ENCODE data around the gene RAD51B.
A peak's percentile ranks its signal among the peaks of the same experiment; 100 is the strongest.
"Not testable (repeated sequence)": the region's sequence is repeated elsewhere in the genome, so short reads cannot be mapped to it uniquely, and the experiment has no call there.

RAD51B gene

GRCh38 chr14:67815573-67816225 lies 3.9 kb upstream of the RAD51B start:
- 0 out of 2 replicates have a peak overlapping the region, but pooled peaks have one; percentile 72 for H2AFZ ChIP-seq (ENCODE audit: low read length)
- peaks cover 4% of the 10 kb centered on the region; the same call in 1 of the 2 replicates for H3F3A ChIP-seq (ENCODE audit: insufficient read depth, low read length)
- H3K79me2 ChIP-seq (ENCODE audit: low read length), result peaks cover 16% of the 10 kb centered on the region
- H3K4me2 ChIP-seq (ENCODE audit: low read depth, low read length), result peak overlapping the region; percentile 65
- H3K9me3 ChIP-seq (replicated peaks; ENCODE audit: insufficient read depth, low read length), result no peaks in the 10 kb centered on the region
- no peak for TF ChIP-seq EZH2 (optimal IDR thresholded peaks at IDR 0.05; ENCODE audit: low read depth, low read length)
- no peak for TF ChIP-seq EZH2phosphoT487 (IDR thresholded peaks at IDR 0.05; ENCODE audit: low read length)
- TF ChIP-seq, protein P1, sequence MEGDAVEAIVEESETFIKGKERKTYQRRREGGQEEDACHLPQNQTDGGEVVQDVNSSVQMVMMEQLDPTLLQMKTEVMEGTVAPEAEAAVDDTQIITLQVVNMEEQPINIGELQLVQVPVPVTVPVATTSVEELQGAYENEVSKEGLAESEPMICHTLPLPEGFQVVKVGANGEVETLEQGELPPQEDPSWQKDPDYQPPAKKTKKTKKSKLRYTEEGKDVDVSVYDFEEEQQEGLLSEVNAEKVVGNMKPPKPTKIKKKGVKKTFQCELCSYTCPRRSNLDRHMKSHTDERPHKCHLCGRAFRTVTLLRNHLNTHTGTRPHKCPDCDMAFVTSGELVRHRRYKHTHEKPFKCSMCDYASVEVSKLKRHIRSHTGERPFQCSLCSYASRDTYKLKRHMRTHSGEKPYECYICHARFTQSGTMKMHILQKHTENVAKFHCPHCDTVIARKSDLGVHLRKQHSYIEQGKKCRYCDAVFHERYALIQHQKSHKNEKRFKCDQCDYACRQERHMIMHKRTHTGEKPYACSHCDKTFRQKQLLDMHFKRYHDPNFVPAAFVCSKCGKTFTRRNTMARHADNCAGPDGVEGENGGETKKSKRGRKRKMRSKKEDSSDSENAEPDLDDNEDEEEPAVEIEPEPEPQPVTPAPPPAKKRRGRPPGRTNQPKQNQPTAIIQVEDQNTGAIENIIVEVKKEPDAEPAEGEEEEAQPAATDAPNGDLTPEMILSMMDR (IDR thresholded peaks at IDR 0.05; ENCODE audit: low read length), result no peak
- H3K27ac ChIP-seq (ENCODE audit: low read length), result peak overlapping the region; percentile 74; the same call in 1 of the 2 replicates
- peak overlapping the region; percentile 81 for H3K4me3 ChIP-seq (ENCODE audit: low read length)
- H3K9ac ChIP-seq (ENCODE audit: low read length), result peak overlapping the region; percentile 66; the same call in 1 of the 2 replicates
- H3K9me2 ChIP-seq (replicated peaks; ENCODE audit: insufficient read depth, low read length), result no peaks in the 10 kb centered on the region
- no peaks in the 10 kb centered on the region for H4K20me1 ChIP-seq (ENCODE audit: insufficient read depth, low read length)
- no peaks in the 10 kb centered on the region for H3K27me3 ChIP-seq (replicated peaks; ENCODE audit: insufficient read depth, low read length)
- H3K4me1 ChIP-seq (ENCODE audit: low read length), result 0 out of 2 replicates have a peak, but pooled peaks cover 4% of the 10 kb centered on the region
- DNase-seq, result peak; percentile 8
- no peaks in the 10 kb centered on the region for H3K36me3 ChIP-seq (replicated peaks; ENCODE audit: insufficient read depth, low read length)

- peak within 1 kb of the TSS; percentile 71 for H3K4me2 ChIP-seq (ENCODE audit: low read depth, low read length)
- H3K9me2 ChIP-seq (replicated peaks; ENCODE audit: insufficient read depth, low read length), result no peaks in the 10 kb centered on the region
- peak within 1 kb of the TSS; percentile 74; the same call in 1 of the 2 replicates for H3K27ac ChIP-seq (ENCODE audit: low read length)
- peak within 1 kb of the TSS; percentile 66; the same call in 1 of the 2 replicates for H3K9ac ChIP-seq (ENCODE audit: low read length)
- peak; percentile 89 for DNase-seq
- peak within 1 kb of the TSS; percentile 81 for H3K4me3 ChIP-seq (ENCODE audit: low read length)
- H4K20me1 ChIP-seq (ENCODE audit: insufficient read depth, low read length), result no peaks in the 10 kb centered on the region
- H3F3A ChIP-seq (ENCODE audit: insufficient read depth, low read length), result peaks cover 4% of the 10 kb centered on the region; the same call in 1 of the 2 replicates
- peaks cover 16% of the 10 kb centered on the region for H3K79me2 ChIP-seq (ENCODE audit: low read length)
- TF ChIP-seq, protein P1 (IDR thresholded peaks at IDR 0.05; ENCODE audit: low read length), result no peak
- TF ChIP-seq EZH2phosphoT487 (IDR thresholded peaks at IDR 0.05; ENCODE audit: low read length), result no peak
- no peak for TF ChIP-seq EZH2 (optimal IDR thresholded peaks at IDR 0.05; ENCODE audit: low read depth, low read length)
- H3K36me3 ChIP-seq (replicated peaks; ENCODE audit: insufficient read depth, low read length), result no peaks in the 10 kb centered on the region
- H3K27me3 ChIP-seq (replicated peaks; ENCODE audit: insufficient read depth, low read length), result no peaks in the 10 kb centered on the region
- H3K9me3 ChIP-seq (replicated peaks; ENCODE audit: insufficient read depth, low read length), result no peaks in the 10 kb centered on the region
- H3K4me1 ChIP-seq (ENCODE audit: low read length), result 0 out of 2 replicates have a peak, but pooled peaks cover 4% of the 10 kb centered on the region
- peak within 1 kb of the TSS; percentile 72 for H2AFZ ChIP-seq (ENCODE audit: low read length)
Measured at GRCh38 chr14:67816326-67817002, 3.1 kb upstream of the RAD51B start, which contains the start of gene ZFYVE26. Gene ZFYVE26, minus strand, starts transcription at chr14:67816590. Its CDS starts 627 bp downstream, at chr14:67815963.

- DNase-seq, result no peak
- Histone ChIP-seq H3K27me3 (replicated peaks; ENCODE audit: insufficient read depth, low read length) (no peaks in the 10 kb centered on the region), H4K20me1 (ENCODE audit: insufficient read depth, low read length) (no peaks in the 10 kb centered on the region), H3K9ac (ENCODE audit: low read length) (no peak overlapping the region), H3K4me1 (ENCODE audit: low read length) (0 out of 2 replicates have a peak, but pooled peaks cover 4% of the 10 kb centered on the region), H3K4me2 (ENCODE audit: low read depth, low read length) (no peak overlapping the region), H3K9me3 (replicated peaks; ENCODE audit: insufficient read depth, low read length) (no peaks in the 10 kb centered on the region), H3K36me3 (replicated peaks; ENCODE audit: insufficient read depth, low read length) (no peaks in the 10 kb centered on the region), H3F3A (ENCODE audit: insufficient read depth, low read length) (peaks cover 4% of the 10 kb centered on the region; the same call in 1 of the 2 replicates), H3K4me3 (ENCODE audit: low read length) (no peak overlapping the region), H3K9me2 (replicated peaks; ENCODE audit: insufficient read depth, low read length) (no peaks in the 10 kb centered on the region), H2AFZ (ENCODE audit: low read length) (no peak overlapping the region), H3K27ac (ENCODE audit: low read length) (no peak overlapping the region), H3K79me2 (ENCODE audit: low read length) (peaks cover 16% of the 10 kb centered on the region)
- TF ChIP-seq, protein P1 (IDR thresholded peaks at IDR 0.05; ENCODE audit: low read length), result no peak
- no peak for TF ChIP-seq EZH2 (optimal IDR thresholded peaks at IDR 0.05; ENCODE audit: low read depth, low read length)
- no peak for TF ChIP-seq EZH2phosphoT487 (IDR thresholded peaks at IDR 0.05; ENCODE audit: low read length)
Measured at GRCh38 chr14:67817750-67818438, 1.7 kb upstream of the RAD51B start.

DNA sequence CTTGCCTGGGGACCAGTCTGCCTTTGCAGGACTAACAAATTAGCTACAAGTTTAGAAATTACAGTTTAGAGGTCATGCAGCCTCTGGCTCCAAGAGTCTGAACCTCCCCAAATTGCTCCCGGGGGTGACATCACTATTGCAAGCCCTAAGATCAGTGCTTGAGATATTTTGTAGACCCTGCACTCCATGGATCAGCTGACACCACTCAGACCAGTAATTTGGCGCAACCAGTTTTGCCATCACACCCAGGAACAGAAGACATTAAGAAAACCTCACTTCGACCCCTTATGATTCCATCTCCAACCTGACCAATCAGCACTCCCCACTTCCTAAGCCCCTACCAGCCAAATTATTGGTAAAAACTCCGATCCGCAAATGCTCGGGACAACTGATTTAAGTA lies 1.1 kb upstream of the RAD51B start:
- not testable (repeated sequence) for H3K4me3 ChIP-seq (ENCODE audit: low read length); H3K9me2 ChIP-seq (replicated peaks; ENCODE audit: insufficient read depth, low read length); H3K27me3 ChIP-seq (replicated peaks; ENCODE audit: insufficient read depth, low read length); H3K9me3 ChIP-seq (replicated peaks; ENCODE audit: insufficient read depth, low read length); H3K27ac ChIP-seq (ENCODE audit: low read length); H4K20me1 ChIP-seq (ENCODE audit: insufficient read depth, low read length); H3K36me3 ChIP-seq (replicated peaks; ENCODE audit: insufficient read depth, low read length); H3K9ac ChIP-seq (ENCODE audit: low read length); H3F3A ChIP-seq (ENCODE audit: insufficient read depth, low read length); H3K4me1 ChIP-seq (ENCODE audit: low read length); H3K4me2 ChIP-seq (ENCODE audit: low read depth, low read length); H2AFZ ChIP-seq (ENCODE audit: low read length); DNase-seq
- H3K79me2 ChIP-seq (ENCODE audit: low read length), result peaks cover 16% of the 10 kb centered on the region
